GM12878 (cell line): ENCODE data around the gene LBX1. TPM values are rescaled to one million over a fixed set of nuclear protein-coding genes. Genes with fewer than 3 reads are reported as not detected.

Experiments
- ATAC-seq: fragments of 200-7000 bp; cut with Tn5 transposase; 3 replicates; pipeline ENCODE4 v1.9.1; 2020; ENCODE audit warnings: mild to moderate bottlenecking, moderate library complexity
- BruUV-seq: library from RNA; stranded (reverse); fragments of 400-500 nt; replicated peaks from 2 replicates; lab custom pipeline; 2021; lab: Mats Ljungman, UMichigan
- CTCF ChIA-PET: fragments of 300-600 bp; sonication (Branson Sonifier 250); formaldehyde crosslinking; extraction: SDS; loops from one replicate; lab custom pipeline; 2021; ENCODE audit warnings: inconsistent platforms; lab: Yijun Ruan, JAX
- POLR2A ChIA-PET: fragments of 350-600 bp; formaldehyde crosslinking; extraction: SDS; loops from one replicate; lab custom pipeline; 2021; ENCODE audit warnings: inconsistent platforms; lab: Charles Lee
- RAD21 ChIA-PET: fragments of 300-600 bp; sonication (Branson Sonifier 250); formaldehyde crosslinking; loops from one replicate; lab custom pipeline; 2023; ENCODE audit warnings: antibody characterized with exemption; ENCODE audit not compliant: unreplicated experiment; lab: Charles Lee
- SMC1A ChIA-PET: fragments of 300-600 bp; sonication (Branson Sonifier 250); formaldehyde crosslinking; loops from one replicate; lab custom pipeline; 2023; ENCODE audit not compliant: unreplicated experiment, uncharacterized antibody; lab: Charles Lee
- DNase-seq: peaks from one replicate; pipeline ENCODE4 v3.0.0-alpha.2; 2011; ENCODE audit warnings: low read depth, low spot score
- FAIRE-seq: peaks from 3 replicates; lab custom pipeline; 2011; peaks lifted over from hg19 to GRCh38; lab: Jason Lieb, UNC
- H2AFZ ChIP-seq: 2 replicates; pipeline ENCODE4 v1.6.0; 2011; ENCODE audit warnings: low read depth, low read length, control low read depth; ENCODE audit not compliant: control insufficient read depth
- H3K27ac ChIP-seq: 2 replicates; pipeline ENCODE4 v1.5.1; 2011; ENCODE audit warnings: control low read depth; ENCODE audit not compliant: control insufficient read depth, insufficient read depth
- H3K27me3 ChIP-seq, 2 experiments: replicated peaks in 1 of 2; 2 replicates each; pipeline versions ENCODE4 v1.6.0 to v1.6.1; 2011; ENCODE audit warnings: low read length in 1 of 2; ENCODE audit not compliant: control insufficient read depth in 2 of 2, insufficient read depth in 2 of 2
- H3K36me3 ChIP-seq, 2 experiments: 2 replicates each; pipeline ENCODE4 v1.5.1; 2011; ENCODE audit warnings: low read length in 1 of 2; ENCODE audit not compliant: control insufficient read depth in 2 of 2, insufficient read depth in 2 of 2
- H3K4me1 ChIP-seq: 2 replicates; pipeline ENCODE4 v1.6.1; 2011; ENCODE audit warnings: mild to moderate bottlenecking, low read length, moderate library complexity, mixed read lengths; ENCODE audit not compliant: control insufficient read depth, insufficient read depth
- H3K4me2 ChIP-seq: 2 replicates; pipeline ENCODE4 v1.6.0; 2011; ENCODE audit warnings: control low read depth; ENCODE audit not compliant: control insufficient read depth, insufficient read depth
- H3K4me3 ChIP-seq: fragments of 200-600 bp; sonication (generic); 2 replicates; pipeline ENCODE4 v1.5.1; 2016
- H3K79me2 ChIP-seq: 2 replicates; pipeline ENCODE4 v1.6.0; 2011; ENCODE audit warnings: low read length; ENCODE audit not compliant: control insufficient read depth, insufficient read depth
- H3K9ac ChIP-seq: 2 replicates; pipeline ENCODE4 v1.8.0; 2011; ENCODE audit warnings: low read length, control low read depth, mixed read lengths; ENCODE audit not compliant: control insufficient read depth, insufficient read depth
- H3K9me3 ChIP-seq: replicated peaks from 3 replicates; pipeline ENCODE4 v1.5.1; 2011; ENCODE audit warnings: mild to moderate bottlenecking, low read length; ENCODE audit not compliant: control insufficient read depth, insufficient read depth
- H4K20me1 ChIP-seq: 2 replicates; pipeline ENCODE4 v1.6.0; 2011; ENCODE audit not compliant: control insufficient read depth, insufficient read depth
- ASH2L ChIP-seq: fragments of 300-600, 200-600 bp; sonication (generic); IDR thresholded peaks from 2 replicates; pipeline ENCODE4 v1.6.1; 2017; ENCODE audit warnings: low read depth, mild to moderate bottlenecking, borderline replicate concordance
- ATF2 ChIP-seq: IDR thresholded peaks from 2 replicates; pipeline ENCODE4 v1.6.1; 2012; ENCODE audit warnings: low read length, inconsistent platforms
- CHD4 ChIP-seq: fragments of 200-600 bp; sonication (generic); IDR thresholded peaks from 2 replicates; pipeline ENCODE4 v1.6.1; 2016; ENCODE audit warnings: mild to moderate bottlenecking
- CREM ChIP-seq: IDR thresholded peaks from 2 replicates; pipeline ENCODE4 v1.6.1; 2014; ENCODE audit warnings: antibody characterized with exemption, low read depth
- CTCF ChIP-seq, 3 experiments: IDR thresholded peaks in 2 of 3; conservative IDR thresholded peaks in 1 of 3; 2 replicates each; pipeline ENCODE4 v1.5.1; 2011; ENCODE audit warnings: low read depth in 3 of 3, low read length in 3 of 3, mild to moderate bottlenecking in 3 of 3, control low read depth in 2 of 3, moderate library complexity in 2 of 3, inconsistent platforms in 1 of 3, mixed read lengths in 1 of 3; ENCODE audit not compliant: control insufficient read depth in 2 of 3, insufficient read depth in 1 of 3; ENCODE audit errors: extremely low read depth in 1 of 3
- IKZF1 ChIP-seq: fragments of 450-650 bp; conservative IDR thresholded peaks from 2 replicates; pipeline ENCODE4 v1.6.1; 2017; ENCODE audit warnings: antibody characterized with exemption, mild to moderate bottlenecking
- KAT2A ChIP-seq: conservative IDR thresholded peaks from 2 replicates; pipeline ENCODE4 v1.6.1; 2011; ENCODE audit warnings: low read depth, low read length; ENCODE audit not compliant: control insufficient read depth
- MAX ChIP-seq: IDR thresholded peaks from 2 replicates; pipeline ENCODE4 v1.6.1; 2012; ENCODE audit warnings: low read depth, low read length, improper control_type of control experiment
- MEF2A ChIP-seq: IDR thresholded peaks from 2 replicates; pipeline ENCODE4 v1.6.1; 2011; ENCODE audit warnings: low read depth, mild to moderate bottlenecking, low read length, moderate library complexity; ENCODE audit not compliant: insufficient read depth
- MTA2 ChIP-seq: fragments of 450-650 bp; IDR thresholded peaks from 2 replicates; pipeline ENCODE4 v1.6.1; 2016; ENCODE audit warnings: low read depth, mild to moderate bottlenecking, moderate library complexity
- NR2C2 ChIP-seq: IDR thresholded peaks from 2 replicates; pipeline ENCODE4 v1.6.1; 2011; ENCODE audit warnings: borderline replicate concordance, low read depth; ENCODE audit not compliant: control insufficient read depth, insufficient read length
- NRF1 ChIP-seq: conservative IDR thresholded peaks from 2 replicates; pipeline ENCODE4 v1.6.1; 2011; ENCODE audit warnings: mild to moderate bottlenecking, low read depth, low read length, improper control_type of control experiment
- RBBP5 ChIP-seq: fragments of 200-600 bp; sonication (generic); conservative IDR thresholded peaks from 2 replicates; pipeline ENCODE4 v1.6.1; 2016
- SIN3A ChIP-seq: IDR thresholded peaks from 2 replicates; pipeline ENCODE4 v1.6.1; 2012; ENCODE audit warnings: low read depth, low read length, improper control_type of control experiment
- SKIL ChIP-seq: fragments of 450-650 bp; IDR thresholded peaks from 2 replicates; pipeline ENCODE4 v1.6.1; 2017; ENCODE audit warnings: mild to moderate bottlenecking, low read depth, inconsistent platforms; ENCODE audit not compliant: poor library complexity, severe bottlenecking
- SMARCA5 ChIP-seq: fragments of 450-650 bp; IDR thresholded peaks from 2 replicates; pipeline ENCODE4 v1.6.1; 2017; ENCODE audit warnings: mild to moderate bottlenecking
- TBL1XR1 ChIP-seq: IDR thresholded peaks from 2 replicates; pipeline ENCODE4 v1.6.1; 2012; ENCODE audit warnings: low read depth, low read length, improper control_type of control experiment
- USF2 ChIP-seq: IDR thresholded peaks from 2 replicates; pipeline ENCODE4 v1.6.1; 2011; ENCODE audit warnings: low read depth, low read length, improper control_type of control experiment, borderline replicate concordance
- WGBS: methylation state at CpG from one replicate; pipeline ENCODE4 v1.1.6; 2016; ENCODE audit warnings: low lambda C conversion rate; ENCODE audit not compliant: insufficient replicate concordance, insufficient coverage; ENCODE audit errors: missing lambda C conversion rate; 5-methylcytosine and 5-hydroxymethylcytosine counted together
- in situ Hi-C: fragments of 300-500 bp; cut with MboI; formaldehyde crosslinking; loops from 9 replicates; pipeline ENCODE4 v1.14.3; 2018; ENCODE audit warnings: mixed read lengths
- intact Hi-C: fragments of 100-400 bp; cut with micrococcal nuclease; formaldehyde crosslinking; loops from one replicate; pipeline ENCODE4 v1.14.2; 2022; ENCODE audit not compliant: unreplicated experiment
- polyA plus RNA-seq, 11 experiments: library from polyadenylated mRNA; depleted of rRNA in 4 of 11; unstranded in 6 of 11; stranded (reverse) in 5 of 11; fragments of >200 nt; fragmentation: Nextera tagmentation in 4 of 11; fragmentation: Illumina TruSeq in 1 of 11; extraction: Ambion mirVana in 4 of 11; extraction: Trizol in 1 of 11; gene quantifications; 1 replicate in 1 of 11; 2 replicates in 10 of 11; pipeline versions ENCODE4 v1.2.1 to v1.2.3, GENCODE V29; 2011 to 2016; ENCODE audit warnings: inconsistent platforms in 2 of 11, missing spikeins in 2 of 11, low read depth in 1 of 11
- total RNA-seq, 4 experiments: library from RNA; depleted of rRNA in 3 of 4; stranded (reverse); fragments of >200 nt in 3 of 4; fragmentation: Illumina TruSeq in 1 of 4; extraction: Trizol in 1 of 4; gene quantifications; 2 replicates each; pipeline versions ENCODE4 v1.2.1 to v1.2.3, GENCODE V29; 2013 to 2021

The LBX1 gene
- total and polyA plus RNA-seq, 10 of the 15 experiments (the other 5 are each of a cell fraction or from before 2014, with no cell fraction given) = not detected

GRCh38 chr10:101249171-101249581, 19.9 kb upstream of the LBX1 start:
- ChIA-PET SMC1A (interaction anchor here (1.2 kb wide), 1 partner anchor 15 kb away, joined by 3 read pairs; no protein-coding TSS in a partner anchor), RAD21 (no interaction called here), CTCF (interaction anchor here (1.0 to 1.6 kb wide), 2 partner anchors 9 to 10 kb away, joined by 3 to 5 read pairs; no protein-coding TSS in a partner anchor), POLR2A (no interaction called here)
- DNase-seq = no peak
- in situ Hi-C loops (no loop called here), intact Hi-C loops (no loop called here)
- BruUV-seq = no TSS peak
- no peaks in the 10 kb centered on the region for H3K36me3 ChIP-seq
- ATAC-seq = no peak
- no peak overlapping the region for H3K27ac ChIP-seq
- no peaks in the 10 kb centered on the region for H3K79me2 ChIP-seq
- no peak overlapping the region for H3K4me3 ChIP-seq
- no peak for FAIRE-seq
- H3K9ac ChIP-seq = no peak overlapping the region
- no peaks in the 10 kb centered on the region; a peak in 4 of 4 replicates for H3K27me3 ChIP-seq
- H3K4me1 ChIP-seq = no peaks in the 10 kb centered on the region
- no peaks in the 10 kb centered on the region for H3K9me3 ChIP-seq
- H3K4me2 ChIP-seq = no peak overlapping the region
- 52% methylated on average over 15 of the region's 15 CpGs for WGBS
- no peak overlapping the region for H2AFZ ChIP-seq
- no peaks in the 10 kb centered on the region for H4K20me1 ChIP-seq
- TF ChIP-seq TBL1XR1 = no peak
- TF ChIP-seq NR2C2 = no peak
- TF ChIP-seq RBBP5 = no peak
- TF ChIP-seq ASH2L = no peak
- TF ChIP-seq SMARCA5 = no peak
- no peak for TF ChIP-seq SKIL
- no peak for TF ChIP-seq CREM
- TF ChIP-seq CHD4 = no peak
- no peak for TF ChIP-seq IKZF1
- TF ChIP-seq SIN3A = no peak
- no peak for TF ChIP-seq CTCF (IDR thresholded peaks at IDR 0.05 in 2 of 3, conservative IDR thresholded peaks at IDR 0.05 in 1 of 3; ENCODE audit: control insufficient read depth in 2 of 3, extremely low read depth in 1 of 3, insufficient read depth in 1 of 3, low read depth in 3 of 3, low read length in 3 of 3)
- no peak for TF ChIP-seq KAT2A
- no peak for TF ChIP-seq NRF1
- no peak for TF ChIP-seq MTA2
- TF ChIP-seq MAX = no peak
- no peak for TF ChIP-seq MEF2A
- no peak for TF ChIP-seq USF2
- TF ChIP-seq ATF2 = no peak
